Activated T-cell treated with anti-CD3 and anti-CD28 coated beads, Interleukin-2, amount 50 U/mL, for 24 hours (primary cell): Measurements from ENCODE around the gene SLC6A6.
A peak's percentile ranks its signal among the peaks of the same experiment; 100 is the strongest.

Source experiments
- DNase-seq: peaks from one replicate; pipeline ENCODE4 v3.0.0-alpha.2; 2020
- H3K27ac Mint-ChIP-seq: 2 replicates; pipeline ENCODE4 v1.8.0; 2020; ENCODE audit warnings: mild to moderate bottlenecking, mixed read lengths
- H3K27me3 Mint-ChIP-seq: 2 replicates; pipeline ENCODE4 v1.8.0; 2020; ENCODE audit warnings: mixed read lengths
- H3K36me3 Mint-ChIP-seq: 2 replicates; pipeline ENCODE4 v1.8.0; 2020; ENCODE audit warnings: low read depth, mixed read lengths
- H3K4me1 Mint-ChIP-seq: 2 replicates; pipeline ENCODE4 v1.8.0; 2020; ENCODE audit warnings: low read depth, mixed read lengths
- H3K4me3 Mint-ChIP-seq: 2 replicates; pipeline ENCODE4 v1.8.0; 2020; ENCODE audit warnings: mild to moderate bottlenecking, moderate library complexity, mixed read lengths
- H3K9me3 Mint-ChIP-seq: 2 replicates; pipeline ENCODE4 v1.8.0; 2020; ENCODE audit warnings: mixed read lengths

SLC6A6 gene

DNA sequence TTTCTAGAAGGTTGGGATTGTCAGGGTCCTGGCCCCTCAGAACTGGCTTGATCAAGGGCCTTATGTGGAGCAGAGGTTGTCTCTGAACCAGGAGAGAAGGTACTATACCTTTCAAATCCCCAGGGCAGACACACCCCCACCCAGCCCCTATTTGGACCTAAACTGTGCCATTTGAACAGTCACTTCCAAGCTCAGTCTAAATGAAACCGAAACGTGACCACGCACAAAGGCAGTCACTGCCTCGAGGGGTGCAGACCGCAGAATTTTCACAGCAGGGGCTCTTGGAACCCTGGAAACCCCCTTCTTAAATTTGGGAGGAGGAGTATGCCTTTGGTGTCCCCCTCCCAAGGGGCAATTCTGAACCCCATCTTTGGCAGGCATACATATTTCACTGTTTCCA, 84.1 kb downstream of the SLC6A6 start:
- H3K9me3 Mint-ChIP-seq = no peaks in the 10 kb centered on the region
- no peak overlapping the region for H3K4me3 Mint-ChIP-seq
- no peaks in the 10 kb centered on the region for H3K4me1 Mint-ChIP-seq
- no peaks in the 10 kb centered on the region for H3K27me3 Mint-ChIP-seq
- peaks cover 89% of the 10 kb centered on the region for H3K36me3 Mint-ChIP-seq
- peak overlapping the region; percentile 37 for H3K27ac Mint-ChIP-seq
- no peak for DNase-seq

DNA sequence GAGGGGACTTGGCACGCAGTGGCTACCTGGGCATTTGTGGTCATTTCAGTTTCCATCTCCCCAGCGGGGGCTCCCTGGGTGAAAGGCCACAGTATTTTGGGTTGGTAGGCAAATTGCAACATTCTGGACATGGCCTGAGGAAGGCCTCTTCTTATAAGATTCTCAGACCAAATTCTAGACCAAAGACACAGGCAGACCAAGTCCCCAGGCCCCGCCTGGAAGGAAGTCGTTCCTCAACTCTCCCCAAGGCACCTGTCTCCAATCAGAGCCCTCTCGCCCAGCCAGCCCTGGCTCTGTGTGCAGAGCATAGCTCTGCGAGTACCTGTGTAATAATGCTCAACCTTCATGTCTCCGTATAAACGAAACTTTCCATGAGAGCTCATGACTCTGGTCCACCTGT, 84.7 kb downstream of the SLC6A6 start:
- Mint-ChIP-seq H3K9me3 (no peaks in the 10 kb centered on the region), H3K4me1 (no peaks in the 10 kb centered on the region), H3K27me3 (no peaks in the 10 kb centered on the region), H3K27ac (peak overlapping the region; percentile 57), H3K36me3 (peaks cover 83% of the 10 kb centered on the region), H3K4me3 (no peak overlapping the region)
- DNase-seq = no peak

DNA sequence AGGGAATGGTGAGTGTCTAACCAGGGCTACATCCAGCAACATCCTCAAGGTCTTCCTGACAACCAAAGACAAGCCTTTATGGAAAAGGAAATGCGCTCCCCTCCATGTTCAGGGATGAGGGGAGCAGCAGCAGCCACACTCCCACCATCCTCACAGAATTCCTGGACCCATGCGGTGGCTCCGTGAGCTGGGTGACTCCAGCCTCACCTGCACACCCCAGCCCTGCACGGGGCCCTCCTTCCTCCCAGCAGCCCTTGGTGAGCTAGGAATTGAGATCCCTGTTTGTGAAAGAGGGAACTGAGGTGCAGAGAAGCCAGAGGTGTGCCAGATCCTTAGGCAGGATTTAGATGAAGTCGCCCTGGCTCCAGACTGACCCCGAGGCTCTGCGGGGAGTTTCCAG, 85.4 kb downstream of the SLC6A6 start:
- Mint-ChIP-seq H3K27me3 (no peaks in the 10 kb centered on the region), H3K4me3 (no peak overlapping the region), H3K4me1 (no peaks in the 10 kb centered on the region), H3K36me3 (peaks cover 76% of the 10 kb centered on the region), H3K27ac (no peak overlapping the region), H3K9me3 (no peaks in the 10 kb centered on the region)
- no peak for DNase-seq

DNA sequence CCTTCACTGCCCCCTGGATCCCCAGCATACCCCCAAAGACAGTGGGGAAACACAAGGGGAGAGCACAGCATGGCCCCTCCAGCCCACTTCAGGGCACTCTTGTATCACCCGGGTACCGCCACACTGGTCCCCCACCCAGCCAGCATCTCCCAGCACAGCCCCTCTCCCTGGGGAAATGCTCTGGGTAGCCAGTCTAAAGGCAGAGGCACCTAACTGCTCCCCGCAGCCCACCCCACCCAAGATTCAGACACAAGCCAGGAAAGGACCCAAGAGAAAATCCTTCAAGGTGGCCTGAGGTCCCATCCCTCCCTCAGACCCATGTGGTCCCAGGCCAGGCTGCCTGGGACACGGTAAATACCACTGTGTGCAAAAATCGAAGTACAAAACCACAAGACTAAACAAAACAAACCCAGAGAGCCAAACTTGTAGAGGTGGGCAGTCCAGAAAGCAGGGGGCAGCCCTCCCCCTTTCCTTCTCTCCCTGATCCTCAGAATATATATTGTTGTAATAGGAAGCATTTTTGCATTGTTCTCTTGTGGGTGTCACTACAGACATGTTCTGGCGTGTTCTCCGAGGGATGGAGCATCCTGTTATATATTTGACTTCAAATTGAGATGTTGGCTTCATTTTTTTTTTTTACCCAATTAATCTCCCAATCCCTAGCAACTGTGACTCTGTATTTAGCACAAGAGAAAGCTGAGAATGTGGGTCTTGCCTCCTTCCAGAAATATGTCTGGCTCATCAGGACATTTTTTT, 86.1 kb downstream of the SLC6A6 start:
- H3K27ac Mint-ChIP-seq = peak overlapping the region; percentile 58
- no peaks in the 10 kb centered on the region for H3K4me1 Mint-ChIP-seq
- no peaks in the 10 kb centered on the region for H3K27me3 Mint-ChIP-seq
- no peak overlapping the region for H3K4me3 Mint-ChIP-seq
- H3K9me3 Mint-ChIP-seq = no peaks in the 10 kb centered on the region
- peaks cover 69% of the 10 kb centered on the region for H3K36me3 Mint-ChIP-seq
- no peak for DNase-seq

DNA sequence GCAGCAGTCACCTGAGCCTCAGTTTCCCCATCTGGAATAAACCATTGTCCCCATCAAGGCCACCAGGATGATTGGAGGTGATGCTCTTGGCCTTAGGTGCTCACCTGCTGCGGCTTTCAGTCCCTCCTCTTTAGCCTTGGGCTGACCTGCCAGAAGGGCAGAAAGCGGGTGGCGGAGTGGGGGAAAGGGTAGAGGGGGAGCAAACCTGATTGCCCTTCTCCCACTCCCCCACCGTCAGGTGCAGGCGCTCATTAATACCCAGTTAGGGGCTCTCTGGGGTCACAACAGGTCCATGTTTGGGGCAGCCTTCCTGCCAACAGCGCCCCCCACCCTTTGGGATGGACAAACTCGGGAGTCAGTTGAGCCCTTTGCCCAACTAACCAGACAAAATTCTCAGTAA, 87.2 kb downstream of the SLC6A6 start:
- no peak for DNase-seq
- Mint-ChIP-seq H3K27ac (no peak overlapping the region), H3K27me3 (no peaks in the 10 kb centered on the region), H3K36me3 (peaks cover 58% of the 10 kb centered on the region), H3K9me3 (no peaks in the 10 kb centered on the region), H3K4me3 (no peak overlapping the region), H3K4me1 (no peaks in the 10 kb centered on the region)

DNA sequence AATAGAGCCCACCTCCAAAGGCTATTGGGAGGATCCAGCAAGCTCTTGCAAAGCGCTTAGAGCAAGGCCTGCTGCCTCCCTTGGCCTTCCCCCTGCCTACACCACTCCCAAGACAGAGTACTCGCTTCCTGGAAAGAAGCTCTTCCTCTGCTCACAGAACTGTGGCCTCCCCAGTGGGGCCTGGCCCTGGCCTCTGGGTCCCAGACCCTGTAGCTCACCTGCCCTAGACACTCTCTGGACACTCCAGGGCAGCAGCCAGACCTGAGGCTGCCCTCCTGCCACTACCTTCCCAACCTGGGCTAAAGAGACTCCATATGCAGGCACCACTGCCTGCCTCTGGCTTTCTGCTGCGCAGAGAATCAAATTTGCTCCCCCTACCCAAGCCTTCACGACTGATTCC, 87.8 kb downstream of the SLC6A6 start:
- Mint-ChIP-seq H3K27ac (peak overlapping the region; percentile 5), H3K4me1 (no peaks in the 10 kb centered on the region), H3K9me3 (no peaks in the 10 kb centered on the region), H3K27me3 (no peaks in the 10 kb centered on the region), H3K36me3 (peaks cover 52% of the 10 kb centered on the region), H3K4me3 (no peak overlapping the region)
- DNase-seq = no peak

DNA sequence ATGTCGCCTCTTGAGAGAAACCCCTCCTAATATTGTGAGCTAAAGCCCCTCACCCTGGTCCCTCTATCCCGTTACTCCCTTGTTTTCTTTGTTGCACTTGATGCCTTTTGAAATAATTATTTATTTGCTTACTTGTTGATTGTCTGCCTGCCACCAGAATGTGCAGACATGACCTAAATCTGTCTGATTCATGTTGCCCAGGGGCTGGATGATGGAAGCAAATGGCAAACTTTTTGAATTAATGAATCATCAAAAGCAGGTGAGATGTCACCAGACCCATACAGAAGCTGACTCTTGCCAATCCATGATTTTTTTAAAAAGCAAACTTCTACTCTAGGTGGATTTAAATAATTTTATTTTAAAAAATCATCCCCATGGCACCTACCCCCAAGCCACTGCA, 88.4 kb downstream of the SLC6A6 start:
- Mint-ChIP-seq H3K27me3 (no peaks in the 10 kb centered on the region), H3K4me3 (no peak overlapping the region), H3K27ac (peak overlapping the region; percentile 5), H3K36me3 (peaks cover 46% of the 10 kb centered on the region), H3K9me3 (no peaks in the 10 kb centered on the region), H3K4me1 (no peaks in the 10 kb centered on the region)
- DNase-seq = no peak

DNA sequence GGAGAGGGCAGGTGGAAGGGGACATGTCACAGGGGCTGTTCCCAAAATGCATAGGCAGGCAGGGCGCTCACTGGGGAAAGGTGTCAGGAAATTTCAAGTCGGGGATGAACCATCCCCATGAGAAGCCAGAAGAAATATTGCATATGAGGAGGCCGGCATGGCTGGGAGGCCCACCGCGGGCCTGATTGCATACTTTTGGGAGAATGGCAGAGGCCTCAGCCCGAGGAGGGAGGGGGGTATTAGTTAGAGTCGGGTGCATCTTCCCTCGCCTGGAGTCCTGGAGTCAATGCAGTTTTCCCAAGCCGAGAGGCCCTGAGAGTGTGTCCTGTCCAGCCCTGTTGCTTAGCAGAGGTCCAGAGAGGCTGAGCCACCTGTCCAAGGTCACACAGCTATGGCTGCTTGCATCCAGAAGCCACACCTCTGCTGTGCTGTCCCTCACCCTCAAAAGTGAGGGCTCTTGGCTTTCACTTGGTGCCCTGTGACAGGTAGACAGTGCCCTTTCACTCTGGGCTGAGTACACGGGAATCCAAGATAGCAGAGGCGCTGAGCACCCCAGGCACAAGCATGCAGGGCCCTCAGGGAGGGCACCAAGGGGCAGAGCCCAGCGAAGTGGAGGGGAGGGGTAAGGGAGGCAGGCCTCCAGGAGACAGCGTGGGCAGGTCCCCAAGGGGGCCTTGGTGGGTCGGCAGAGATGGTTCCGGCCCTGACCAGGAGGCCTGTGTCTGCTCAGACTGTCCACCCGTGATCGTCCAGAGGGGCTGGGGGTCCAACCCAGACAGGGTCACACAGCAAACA, 89.2 kb downstream of the SLC6A6 start:
- Mint-ChIP-seq H3K4me1 (no peaks in the 10 kb centered on the region), H3K4me3 (no peak overlapping the region), H3K27me3 (no peaks in the 10 kb centered on the region), H3K9me3 (no peaks in the 10 kb centered on the region), H3K36me3 (peaks cover 39% of the 10 kb centered on the region), H3K27ac (no peak overlapping the region)
- DNase-seq = no peak

DNA sequence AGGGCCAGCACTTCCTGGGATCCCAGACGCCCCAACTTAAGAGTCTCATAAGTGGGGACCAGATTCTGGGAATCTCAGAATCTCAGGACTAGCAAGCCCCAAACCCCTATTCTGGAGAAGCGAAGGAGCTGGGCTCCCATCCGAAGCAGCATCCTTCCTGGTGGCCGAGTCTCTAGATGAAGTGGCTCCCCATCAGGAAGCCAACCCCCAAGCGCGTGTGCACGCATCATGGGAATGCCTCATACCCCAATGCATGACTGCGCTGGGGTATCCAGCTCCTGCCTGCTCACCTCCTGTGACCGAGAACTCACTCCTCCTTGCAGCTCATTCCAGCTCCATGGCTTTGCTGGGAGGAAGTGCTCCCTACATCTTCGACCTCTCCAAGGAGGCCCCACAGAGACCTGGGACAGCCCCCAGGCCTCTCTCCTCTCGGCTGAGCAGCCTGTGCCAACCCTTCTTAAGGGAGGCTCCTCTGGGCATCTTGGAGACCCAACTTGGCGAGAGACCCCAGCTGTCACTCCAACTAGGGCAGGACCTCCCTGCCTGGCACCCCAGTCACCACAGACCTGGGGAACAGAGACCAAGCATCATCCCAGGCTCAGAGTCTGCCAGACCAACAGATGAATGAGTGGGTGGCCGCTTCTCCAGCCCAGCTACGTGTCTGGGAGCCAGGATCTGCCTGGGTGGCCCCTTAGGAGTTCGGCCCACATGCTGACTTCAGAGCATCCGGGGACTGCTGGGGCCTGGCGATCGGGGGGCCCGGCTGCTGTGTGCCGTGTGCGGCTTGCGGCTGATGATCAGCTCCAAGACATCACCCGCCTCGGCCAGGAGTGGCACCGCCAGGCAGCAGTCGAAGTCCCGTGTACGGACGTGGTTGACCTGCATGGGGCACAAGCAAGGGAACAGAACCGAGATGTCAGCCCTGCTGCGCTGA, 90.8 kb downstream of the SLC6A6 start:
- Mint-ChIP-seq H3K27me3 (peaks cover 4% of the 10 kb centered on the region), H3K4me1 (no peaks in the 10 kb centered on the region), H3K27ac (no peak overlapping the region), H3K9me3 (no peaks in the 10 kb centered on the region), H3K36me3 (peaks cover 23% of the 10 kb centered on the region), H3K4me3 (no peak overlapping the region)
- no peak for DNase-seq

DNA sequence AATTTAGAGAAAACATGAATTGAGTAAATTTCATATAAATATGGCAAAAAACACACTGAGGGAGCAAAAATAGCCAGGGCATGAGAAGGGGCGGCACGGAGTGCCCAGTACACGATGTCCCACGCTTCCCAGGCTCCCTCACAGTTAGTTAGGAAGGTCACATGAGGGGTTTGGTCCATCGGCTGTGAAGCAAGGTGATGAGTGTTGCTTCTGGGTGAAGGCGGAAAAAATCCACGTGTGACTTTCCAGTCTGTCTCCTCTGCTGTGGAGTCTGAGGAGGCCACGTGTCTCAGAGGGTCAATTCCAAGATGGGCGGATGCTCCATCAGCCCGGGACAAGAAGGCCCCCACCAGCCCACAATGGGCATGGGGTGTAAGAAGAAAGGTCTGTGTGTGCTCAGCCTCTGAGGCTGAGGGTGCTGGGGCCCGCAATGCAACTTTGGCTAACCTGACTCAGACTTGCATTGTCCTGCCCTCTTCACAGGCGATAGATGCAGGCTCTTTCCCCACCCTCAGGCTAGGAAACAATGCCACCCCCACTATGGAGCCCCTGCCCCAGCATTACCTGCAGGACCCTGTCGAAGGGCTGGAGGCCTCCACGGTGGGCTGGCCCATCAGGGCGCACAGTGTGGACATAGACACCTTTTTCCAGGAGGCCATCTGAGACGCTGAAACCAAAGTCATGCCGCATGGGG, 92.0 kb downstream of the SLC6A6 start:
- Mint-ChIP-seq H3K27me3 (peaks cover 4% of the 10 kb centered on the region), H3K4me3 (no peak overlapping the region), H3K9me3 (no peaks in the 10 kb centered on the region), H3K27ac (no peak overlapping the region), H3K4me1 (no peaks in the 10 kb centered on the region), H3K36me3 (peaks cover 14% of the 10 kb centered on the region)
- no peak for DNase-seq

DNA sequence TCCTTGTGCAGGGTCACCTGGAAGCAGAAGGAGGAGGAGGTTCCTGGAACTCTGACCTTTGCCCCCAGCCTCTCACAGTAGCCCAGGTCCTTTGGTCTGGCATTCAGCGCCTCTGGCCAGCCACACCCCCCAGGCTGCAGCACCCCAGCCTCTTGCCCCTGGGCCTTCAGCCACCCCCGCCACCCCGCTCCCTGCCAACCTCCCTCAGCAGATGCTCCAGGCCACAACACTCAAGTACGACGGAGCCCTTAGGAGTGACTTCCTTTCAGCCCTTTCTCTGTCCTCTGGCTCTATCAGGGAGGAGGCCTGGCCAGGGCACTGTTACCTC, 92.5 kb downstream of the SLC6A6 start:
- H3K27ac Mint-ChIP-seq = no peak overlapping the region
- H3K9me3 Mint-ChIP-seq = no peaks in the 10 kb centered on the region
- H3K4me1 Mint-ChIP-seq = no peaks in the 10 kb centered on the region

DNA sequence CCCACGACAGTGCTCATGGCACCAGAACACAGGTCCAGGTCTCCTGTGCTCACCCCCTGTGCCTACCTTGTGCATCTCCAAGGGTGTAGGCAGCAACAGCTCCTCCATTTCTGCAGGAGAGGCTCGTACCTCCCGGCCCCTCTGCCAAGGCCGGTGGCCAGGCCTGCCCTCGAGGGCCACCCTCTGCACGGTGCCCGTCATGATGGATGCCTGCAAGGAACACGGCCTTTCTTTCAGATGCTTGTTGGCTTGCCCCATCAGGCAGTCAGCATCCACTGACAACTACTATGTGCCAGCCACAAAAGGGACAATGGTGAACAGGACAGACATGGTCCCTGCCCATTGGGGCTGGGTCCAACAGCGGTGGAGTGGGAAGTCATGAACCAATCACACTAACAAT, 93.9 kb downstream of the SLC6A6 start:
- Mint-ChIP-seq H3K4me1 (no peaks in the 10 kb centered on the region), H3K4me3 (no peak overlapping the region), H3K36me3 (no peaks in the 10 kb centered on the region), H3K27me3 (peaks cover 4% of the 10 kb centered on the region), H3K27ac (no peak overlapping the region), H3K9me3 (peaks cover 2% of the 10 kb centered on the region)
- no peak for DNase-seq

More for the DNA sequence above, 92.5 kb downstream of the SLC6A6 start:
- H3K36me3 Mint-ChIP-seq = peaks cover 9% of the 10 kb centered on the region
- peaks cover 4% of the 10 kb centered on the region for H3K27me3 Mint-ChIP-seq
- no peak overlapping the region for H3K4me3 Mint-ChIP-seq
- DNase-seq = no peak

DNA sequence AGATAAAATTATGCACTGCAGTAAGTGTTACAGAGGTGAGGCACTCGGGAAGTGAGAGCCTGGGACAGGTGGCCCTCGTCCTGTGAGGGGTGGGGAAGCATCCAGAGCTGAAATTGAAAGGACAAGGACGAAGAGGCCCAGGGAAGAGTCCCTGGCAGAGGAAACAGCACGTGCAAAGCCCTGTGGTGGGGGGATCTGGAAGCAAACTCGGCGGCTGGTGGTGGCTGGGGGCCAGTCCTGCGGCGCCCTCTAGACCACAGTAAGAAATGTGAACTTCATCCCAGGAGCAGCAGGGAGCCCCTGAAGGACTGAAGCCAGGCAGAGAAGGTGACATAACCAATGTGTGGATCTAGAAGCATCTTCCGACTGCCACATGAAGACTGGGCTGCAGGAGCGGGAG, 94.9 kb downstream of the SLC6A6 start:
- Mint-ChIP-seq H3K27ac (no peak overlapping the region), H3K4me1 (no peaks in the 10 kb centered on the region), H3K9me3 (peaks cover 4% of the 10 kb centered on the region), H3K27me3 (peaks cover 4% of the 10 kb centered on the region), H3K4me3 (no peak overlapping the region), H3K36me3 (no peaks in the 10 kb centered on the region)
- no peak for DNase-seq

DNA sequence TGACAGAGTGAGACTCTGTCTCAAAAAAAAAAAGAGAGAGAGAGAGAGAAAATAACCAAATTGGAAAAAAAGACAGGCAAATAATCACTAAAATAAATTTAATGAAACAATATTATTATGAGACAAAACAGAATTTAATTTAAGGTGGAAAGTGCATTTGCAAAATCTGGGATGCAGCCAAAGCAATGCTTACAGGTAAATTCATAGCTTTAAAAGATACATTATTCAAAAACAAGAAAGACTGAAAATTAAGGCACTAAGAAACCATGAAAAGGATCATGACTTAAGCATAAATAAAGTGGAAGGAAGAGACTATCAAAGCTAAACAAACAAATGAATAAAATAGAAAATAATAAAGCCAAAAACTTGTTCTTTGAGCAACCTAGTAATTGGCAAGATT, 100.1 kb downstream of the SLC6A6 start:
- no peak overlapping the region for H3K4me3 Mint-ChIP-seq
- no peaks in the 10 kb centered on the region for H3K4me1 Mint-ChIP-seq
- H3K36me3 Mint-ChIP-seq = no peaks in the 10 kb centered on the region
- peaks cover 13% of the 10 kb centered on the region for H3K9me3 Mint-ChIP-seq
- H3K27ac Mint-ChIP-seq = no peak overlapping the region
- H3K27me3 Mint-ChIP-seq = peaks cover 5% of the 10 kb centered on the region
- DNase-seq = no peak
